C4-2B (cell line): ENCODE data around the gene INMT.

Source experiments
- ZFX ChIP-seq: fragments of 450-650 bp; IDR thresholded peaks from 2 replicates; pipeline ENCODE4 v1.6.1; 2017
- TF ChIP-seq, protein P1 (sequence below): fragments of 450-650 bp; conservative IDR thresholded peaks from 2 replicates; pipeline ENCODE4 v1.5.1; 2017; ENCODE audit warnings: mild to moderate bottlenecking

GRCh38 chr7:30738026-30738915 is 13.7 kb upstream of the INMT start:
- TF ChIP-seq, protein P1, sequence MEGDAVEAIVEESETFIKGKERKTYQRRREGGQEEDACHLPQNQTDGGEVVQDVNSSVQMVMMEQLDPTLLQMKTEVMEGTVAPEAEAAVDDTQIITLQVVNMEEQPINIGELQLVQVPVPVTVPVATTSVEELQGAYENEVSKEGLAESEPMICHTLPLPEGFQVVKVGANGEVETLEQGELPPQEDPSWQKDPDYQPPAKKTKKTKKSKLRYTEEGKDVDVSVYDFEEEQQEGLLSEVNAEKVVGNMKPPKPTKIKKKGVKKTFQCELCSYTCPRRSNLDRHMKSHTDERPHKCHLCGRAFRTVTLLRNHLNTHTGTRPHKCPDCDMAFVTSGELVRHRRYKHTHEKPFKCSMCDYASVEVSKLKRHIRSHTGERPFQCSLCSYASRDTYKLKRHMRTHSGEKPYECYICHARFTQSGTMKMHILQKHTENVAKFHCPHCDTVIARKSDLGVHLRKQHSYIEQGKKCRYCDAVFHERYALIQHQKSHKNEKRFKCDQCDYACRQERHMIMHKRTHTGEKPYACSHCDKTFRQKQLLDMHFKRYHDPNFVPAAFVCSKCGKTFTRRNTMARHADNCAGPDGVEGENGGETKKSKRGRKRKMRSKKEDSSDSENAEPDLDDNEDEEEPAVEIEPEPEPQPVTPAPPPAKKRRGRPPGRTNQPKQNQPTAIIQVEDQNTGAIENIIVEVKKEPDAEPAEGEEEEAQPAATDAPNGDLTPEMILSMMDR: no peak
- no peak for TF ChIP-seq ZFX
